Neuronal stem cell (in vitro differentiated cells): Measurements from ENCODE around the gene RALA.

Source experiments
- DNase-seq: peaks from one replicate; pipeline ENCODE4 v3.0.0-alpha.2; 2013; ENCODE audit warnings: low spot score
- H2AFZ ChIP-seq: one replicate; pipeline ENCODE4 v1.6.1; 2013; ENCODE audit warnings: mild to moderate bottlenecking, low read length, inconsistent platforms
- H2AK5ac ChIP-seq: 2 replicates; pipeline ENCODE4 v1.6.1; 2013; ENCODE audit warnings: low read depth, mild to moderate bottlenecking, inconsistent platforms, low read length, moderate library complexity, mixed read lengths
- H2BK120ac ChIP-seq: 2 replicates; pipeline ENCODE4 v1.6.1; 2013; ENCODE audit warnings: low read depth, mild to moderate bottlenecking, inconsistent platforms, low read length, moderate library complexity, mixed read lengths
- H2BK12ac ChIP-seq: one replicate; pipeline ENCODE4 v1.6.1; 2013; ENCODE audit warnings: low read length, inconsistent platforms
- H2BK15ac ChIP-seq: 2 replicates; pipeline ENCODE4 v1.6.1; 2013; ENCODE audit warnings: mild to moderate bottlenecking, low read length, inconsistent platforms, mixed read lengths
- H2BK5ac ChIP-seq: one replicate; pipeline ENCODE4 v1.6.1; 2013; ENCODE audit warnings: inconsistent platforms, mild to moderate bottlenecking, low read length, moderate library complexity
- H3K14ac ChIP-seq: one replicate; pipeline ENCODE4 v1.6.1; 2013; ENCODE audit warnings: low read length, inconsistent platforms
- H3K18ac ChIP-seq: 2 replicates; pipeline ENCODE4 v1.6.1; 2013; ENCODE audit warnings: low read length, inconsistent platforms
- H3K23ac ChIP-seq: 2 replicates; pipeline ENCODE4 v1.6.1; 2013; ENCODE audit warnings: low read depth, mild to moderate bottlenecking, mixed read lengths, low read length, inconsistent platforms; ENCODE audit not compliant: poor library complexity
- H3K27ac ChIP-seq: replicated peaks from 3 replicates; pipeline ENCODE4 v1.5.1; 2013; ENCODE audit warnings: low read length, inconsistent platforms
- H3K27me3 ChIP-seq, 3 experiments: 2 replicates each; pipeline ENCODE4 v1.6.1; 2013; ENCODE audit warnings: low read length in 3 of 3, mild to moderate bottlenecking in 2 of 3, inconsistent platforms in 1 of 3, low read depth in 1 of 3, mixed read lengths in 1 of 3, moderate library complexity in 1 of 3; ENCODE audit not compliant: control insufficient read depth in 3 of 3, insufficient read depth in 3 of 3
- H3K36me3 ChIP-seq, 2 donors: replicated peaks in 1 of 2; 2 replicates each; pipeline ENCODE4 v1.6.1; 2013; ENCODE audit warnings: low read length in 2 of 2; ENCODE audit not compliant: control insufficient read depth in 2 of 2, insufficient read depth in 2 of 2
- H3K4ac ChIP-seq: 2 replicates; pipeline ENCODE4 v1.6.1; 2013; ENCODE audit warnings: inconsistent platforms, mild to moderate bottlenecking, low read length, moderate library complexity
- H3K4me1 ChIP-seq, 2 donors: 1 replicate in 1 of 2; 2 replicates in 1 of 2; pipeline ENCODE4 v1.6.1; 2013; ENCODE audit warnings: low read length in 2 of 2, low read depth in 1 of 2; ENCODE audit not compliant: control insufficient read depth in 2 of 2, insufficient read depth in 1 of 2
- H3K4me2 ChIP-seq: one replicate; pipeline ENCODE4 v1.6.1; 2013; ENCODE audit warnings: mild to moderate bottlenecking, low read length, inconsistent platforms; ENCODE audit not compliant: insufficient read depth, poor library complexity, severe bottlenecking
- H3K4me3 ChIP-seq, 2 donors: 2 replicates each; pipeline ENCODE4 v1.5.1; 2013; ENCODE audit warnings: low read length in 2 of 2, mild to moderate bottlenecking in 2 of 2, inconsistent platforms in 1 of 2, moderate library complexity in 1 of 2
- H3K79me1 ChIP-seq: one replicate; pipeline ENCODE4 v1.6.1; 2013; ENCODE audit warnings: low read depth, mild to moderate bottlenecking, inconsistent platforms, low read length, moderate library complexity
- H3K9ac ChIP-seq: one replicate; pipeline ENCODE4 v1.6.1; 2013; ENCODE audit warnings: mild to moderate bottlenecking, low read depth, low read length, inconsistent platforms; ENCODE audit not compliant: poor library complexity
- H3K9me3 ChIP-seq, 2 donors: replicated peaks in 1 of 2; 2 replicates each; pipeline versions ENCODE3 to v1.6.1; 2013; ENCODE audit warnings: low read length in 2 of 2, mild to moderate bottlenecking in 2 of 2, inconsistent platforms in 1 of 2, low read depth in 1 of 2, mixed read lengths in 1 of 2, moderate library complexity in 1 of 2; ENCODE audit not compliant: control insufficient read depth in 2 of 2, insufficient read depth in 1 of 2
- H4K8ac ChIP-seq: one replicate; pipeline ENCODE4 v1.6.1; 2013; ENCODE audit warnings: low read depth, mild to moderate bottlenecking, inconsistent platforms, low read length, moderate library complexity
- H4K91ac ChIP-seq: one replicate; pipeline ENCODE4 v1.6.1; 2013; ENCODE audit warnings: low read length, low read depth, mild to moderate bottlenecking, inconsistent platforms; ENCODE audit not compliant: poor library complexity
- WGBS, 2 donors: extraction: QIAGEN DNeasy Blood & Tissue Kit; methylation state at CpG; one replicate each; pipeline ENCODE4 v1.1.7; 2013; ENCODE audit warnings: missing lambda C conversion rate in 2 of 2, mixed read lengths in 1 of 2; ENCODE audit not compliant: insufficient read length in 2 of 2, insufficient replicate concordance in 1 of 2; ENCODE audit errors: extremely low coverage in 2 of 2; 5-methylcytosine and 5-hydroxymethylcytosine counted together

RALA gene

DNA sequence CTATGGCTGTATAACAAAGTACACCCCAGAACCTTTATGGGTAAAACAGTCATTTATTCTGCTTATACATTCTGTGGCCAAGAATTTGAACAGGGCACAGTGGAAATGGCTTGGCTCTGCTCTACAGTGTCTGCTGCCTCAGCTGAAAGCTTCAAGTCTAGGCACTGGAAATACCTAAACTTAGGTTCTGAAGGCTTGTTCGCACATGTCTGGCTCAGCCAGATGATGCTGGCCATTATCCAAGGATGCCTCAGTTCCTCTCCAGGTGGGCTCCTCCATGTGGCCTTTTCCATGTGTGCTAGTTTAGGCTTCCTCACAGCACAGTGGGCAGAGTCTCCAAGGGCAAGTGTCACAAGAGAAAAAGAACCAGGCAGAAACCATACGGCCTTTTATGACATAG lies 76.8 kb downstream of the RALA start:
- no peak overlapping the region for H2AK5ac ChIP-seq
- WGBS, 2 donors: no CpG with 5 or more reads among the region's 2 CpGs
- H3K9me3 ChIP-seq: no peaks in the 10 kb centered on the region
- H3K4me2 ChIP-seq: no peak overlapping the region
- no peak overlapping the region for H3K4me3 ChIP-seq
- H2BK12ac ChIP-seq: no peak overlapping the region
- no peak overlapping the region for H2BK15ac ChIP-seq
- no peaks in the 10 kb centered on the region for H3K27me3 ChIP-seq
- H3K9ac ChIP-seq: no peak overlapping the region
- H3K27ac ChIP-seq: no peak overlapping the region
- H3K14ac ChIP-seq: no peak overlapping the region
- H2BK120ac ChIP-seq: no peak overlapping the region
- no peak overlapping the region for H3K23ac ChIP-seq
- H2BK5ac ChIP-seq: no peak overlapping the region
- H4K8ac ChIP-seq: no peak overlapping the region
- no peak overlapping the region for H3K4ac ChIP-seq
- no peak overlapping the region for H2AFZ ChIP-seq
- no peak overlapping the region for H4K91ac ChIP-seq
- H3K18ac ChIP-seq: no peak overlapping the region
- no peaks in the 10 kb centered on the region for H3K4me1 ChIP-seq
- no peaks in the 10 kb centered on the region for H3K79me1 ChIP-seq
- DNase-seq: no peak
- H3K36me3 ChIP-seq: peaks cover 10 to 67% of the 10 kb centered on the region in 2 donors

- DNase-seq: no peak
- H4K91ac ChIP-seq: no peak overlapping the region
- H3K18ac ChIP-seq: no peak overlapping the region
- H3K23ac ChIP-seq: no peak overlapping the region
- no peak overlapping the region for H3K27ac ChIP-seq
- no peak overlapping the region for H2BK120ac ChIP-seq
- no peak overlapping the region for H3K4me2 ChIP-seq
- no peak overlapping the region for H3K4ac ChIP-seq
- H2BK15ac ChIP-seq: no peak overlapping the region
- H3K9ac ChIP-seq: no peak overlapping the region
- no peak overlapping the region for H2AFZ ChIP-seq
- H3K36me3 ChIP-seq: peaks cover 10 to 64% of the 10 kb centered on the region in 2 donors
- no peaks in the 10 kb centered on the region for H3K4me1 ChIP-seq
- H2BK5ac ChIP-seq: no peak overlapping the region
- no peak overlapping the region for H2BK12ac ChIP-seq
- no peak overlapping the region for H3K14ac ChIP-seq
- no peaks in the 10 kb centered on the region for H3K9me3 ChIP-seq
- no peak overlapping the region for H4K8ac ChIP-seq
- no peaks in the 10 kb centered on the region for H3K79me1 ChIP-seq
- no peak overlapping the region for H3K4me3 ChIP-seq
- no peaks in the 10 kb centered on the region for H3K27me3 ChIP-seq
- no peak overlapping the region for H2AK5ac ChIP-seq
- WGBS, 2 donors: no CpG with 5 or more reads among the region's 8 CpGs
These were observed 77.6 kb downstream of the RALA start for GRCh38 chr7:39700932-39701331.

- no peak overlapping the region for H4K8ac ChIP-seq
- H2BK5ac ChIP-seq: no peak overlapping the region
- no peak overlapping the region for H3K18ac ChIP-seq
- H3K4me1 ChIP-seq: no peaks in the 10 kb centered on the region
- H2BK120ac ChIP-seq: no peak overlapping the region
- no peak overlapping the region for H2AK5ac ChIP-seq
- H3K36me3 ChIP-seq: peaks cover 10 to 64% of the 10 kb centered on the region in 2 donors
- no peak overlapping the region for H3K4ac ChIP-seq
- H3K79me1 ChIP-seq: no peaks in the 10 kb centered on the region
- no peaks in the 10 kb centered on the region for H3K27me3 ChIP-seq
- no peak overlapping the region for H3K27ac ChIP-seq
- no peak overlapping the region for H3K4me2 ChIP-seq
- H3K14ac ChIP-seq: no peak overlapping the region
- H2AFZ ChIP-seq: no peak overlapping the region
- no peak overlapping the region for H3K23ac ChIP-seq
- H4K91ac ChIP-seq: no peak overlapping the region
- no peaks in the 10 kb centered on the region for H3K9me3 ChIP-seq
- no peak overlapping the region for H2BK15ac ChIP-seq
- no peak overlapping the region for H2BK12ac ChIP-seq
- WGBS, 2 donors: no CpG with 5 or more reads among the region's 4 CpGs
- DNase-seq: no peak
- no peak overlapping the region for H3K9ac ChIP-seq
- no peak overlapping the region for H3K4me3 ChIP-seq
These were observed 78.8 kb downstream of the RALA start for GRCh38 chr7:39702133-39702532.

DNA sequence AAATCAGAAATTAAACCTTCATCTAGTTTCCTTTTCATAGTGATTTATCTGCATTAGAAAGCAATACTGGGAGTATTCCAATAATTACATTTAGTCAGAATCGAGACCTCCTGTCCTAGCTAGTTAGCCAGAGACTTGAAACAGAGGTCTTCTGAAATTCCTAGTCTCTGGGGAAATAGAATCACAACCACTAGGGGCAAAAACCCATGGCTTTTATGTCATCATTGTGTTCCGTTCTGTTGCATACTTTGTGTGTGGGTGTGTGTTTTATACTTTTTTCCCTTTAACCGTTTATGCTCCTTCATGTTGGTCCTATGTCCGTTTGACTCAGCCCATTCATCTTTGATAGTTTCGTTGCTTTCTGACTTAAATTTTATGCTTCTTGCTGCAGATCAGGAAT lies 79.8 kb downstream of the RALA start:
- Histone ChIP-seq H4K91ac (no peak overlapping the region), H3K36me3 (peaks cover 7 to 63% of the 10 kb centered on the region in 2 donors)
- no CpG with 5 or more reads among the region's 5 CpGs for WGBS, 2 donors

More for the DNA sequence above, 79.8 kb downstream of the RALA start:
- Histone ChIP-seq H2AFZ (no peak overlapping the region), H3K27me3 (no peaks in the 10 kb centered on the region), H3K18ac (no peak overlapping the region), H3K27ac (no peak overlapping the region), H3K4ac (no peak overlapping the region), H3K9ac (no peak overlapping the region), H2BK120ac (no peak overlapping the region), H2AK5ac (no peak overlapping the region), H3K4me1 (no peaks in the 10 kb centered on the region), H3K79me1 (no peaks in the 10 kb centered on the region), H3K14ac (no peak overlapping the region), H2BK5ac (no peak overlapping the region), H3K9me3 (no peaks in the 10 kb centered on the region), H4K8ac (no peak overlapping the region), H3K4me2 (no peak overlapping the region), H3K23ac (no peak overlapping the region), H3K4me3 (no peak overlapping the region), H2BK12ac (no peak overlapping the region), H2BK15ac (no peak overlapping the region)
- no peak for DNase-seq
